OCI-LY1 (cell line): ENCODE results near the gene SLC25A25.

Experiments
- EZH2 ChIP-seq: fragments of 200-600 bp; sonication (generic), shearing (Covaris generic); IDR thresholded peaks from 2 replicates; pipeline ENCODE4 v1.8.0; 2017; ENCODE audit warnings: borderline replicate concordance, mixed run types, mild to moderate bottlenecking, antibody characterized with exemption, low read length, moderate library complexity, mixed read lengths
- TF ChIP-seq, protein P1 (sequence below): fragments of 200-600 bp; sonication (generic), shearing (Covaris generic); IDR thresholded peaks from 2 replicates; pipeline ENCODE4 v1.5.1; 2017; ENCODE audit warnings: mild to moderate bottlenecking, antibody characterized with exemption, low read length, moderate library complexity, mixed read lengths

DNA sequence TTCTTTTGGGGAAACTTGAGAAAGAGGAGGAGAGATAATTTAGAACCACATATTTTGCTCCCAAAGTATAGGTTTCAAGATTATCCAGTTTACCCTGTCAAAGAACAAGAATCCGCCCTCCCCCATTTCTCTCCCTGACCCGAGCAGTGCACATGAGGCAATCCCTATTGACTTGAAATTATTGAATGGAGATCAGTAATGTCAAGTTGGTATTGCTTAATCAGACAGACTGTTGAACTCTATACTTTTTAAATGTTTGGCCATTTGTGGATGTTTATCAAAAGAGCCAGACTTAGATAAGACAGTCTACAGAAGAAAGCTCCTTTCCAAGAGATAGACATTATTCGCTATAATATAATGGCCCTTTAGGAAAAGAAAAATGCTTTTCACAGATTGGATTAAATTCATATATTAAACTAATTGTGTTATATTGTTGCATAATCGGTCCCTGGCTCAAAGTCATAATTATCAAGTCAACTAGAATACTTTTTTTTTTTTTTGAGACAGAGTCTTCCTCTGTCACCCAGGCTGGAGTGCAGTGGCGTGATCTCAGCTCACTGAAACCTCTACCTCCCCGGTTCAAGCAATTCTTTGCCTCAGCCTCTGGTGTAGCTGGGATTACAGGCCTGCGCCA is 5.3 kb downstream of the SLC25A25 start:
- TF ChIP-seq, protein P1, sequence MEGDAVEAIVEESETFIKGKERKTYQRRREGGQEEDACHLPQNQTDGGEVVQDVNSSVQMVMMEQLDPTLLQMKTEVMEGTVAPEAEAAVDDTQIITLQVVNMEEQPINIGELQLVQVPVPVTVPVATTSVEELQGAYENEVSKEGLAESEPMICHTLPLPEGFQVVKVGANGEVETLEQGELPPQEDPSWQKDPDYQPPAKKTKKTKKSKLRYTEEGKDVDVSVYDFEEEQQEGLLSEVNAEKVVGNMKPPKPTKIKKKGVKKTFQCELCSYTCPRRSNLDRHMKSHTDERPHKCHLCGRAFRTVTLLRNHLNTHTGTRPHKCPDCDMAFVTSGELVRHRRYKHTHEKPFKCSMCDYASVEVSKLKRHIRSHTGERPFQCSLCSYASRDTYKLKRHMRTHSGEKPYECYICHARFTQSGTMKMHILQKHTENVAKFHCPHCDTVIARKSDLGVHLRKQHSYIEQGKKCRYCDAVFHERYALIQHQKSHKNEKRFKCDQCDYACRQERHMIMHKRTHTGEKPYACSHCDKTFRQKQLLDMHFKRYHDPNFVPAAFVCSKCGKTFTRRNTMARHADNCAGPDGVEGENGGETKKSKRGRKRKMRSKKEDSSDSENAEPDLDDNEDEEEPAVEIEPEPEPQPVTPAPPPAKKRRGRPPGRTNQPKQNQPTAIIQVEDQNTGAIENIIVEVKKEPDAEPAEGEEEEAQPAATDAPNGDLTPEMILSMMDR = no peak
- no peak for TF ChIP-seq EZH2
